GM03348 (cell line): Measurements from ENCODE around the gene TLK1.
"Not testable (repeated sequence)": the region's sequence is repeated elsewhere in the genome, so short reads cannot be mapped to it uniquely, and the experiment has no call there.

Source experiments
- DNase-seq: peaks from one replicate; pipeline ENCODE4 v3.0.0; 2012; ENCODE audit warnings: low spot score

Gene TLK1

GRCh38 chr2:171169333-171169732 lies 8.6 kb upstream of the TLK1 start:
- DNase-seq, result no peak

GRCh38 chr2:171167352-171167997 lies 6.8 kb upstream of the TLK1 start:
- DNase-seq, result no peak

DNA sequence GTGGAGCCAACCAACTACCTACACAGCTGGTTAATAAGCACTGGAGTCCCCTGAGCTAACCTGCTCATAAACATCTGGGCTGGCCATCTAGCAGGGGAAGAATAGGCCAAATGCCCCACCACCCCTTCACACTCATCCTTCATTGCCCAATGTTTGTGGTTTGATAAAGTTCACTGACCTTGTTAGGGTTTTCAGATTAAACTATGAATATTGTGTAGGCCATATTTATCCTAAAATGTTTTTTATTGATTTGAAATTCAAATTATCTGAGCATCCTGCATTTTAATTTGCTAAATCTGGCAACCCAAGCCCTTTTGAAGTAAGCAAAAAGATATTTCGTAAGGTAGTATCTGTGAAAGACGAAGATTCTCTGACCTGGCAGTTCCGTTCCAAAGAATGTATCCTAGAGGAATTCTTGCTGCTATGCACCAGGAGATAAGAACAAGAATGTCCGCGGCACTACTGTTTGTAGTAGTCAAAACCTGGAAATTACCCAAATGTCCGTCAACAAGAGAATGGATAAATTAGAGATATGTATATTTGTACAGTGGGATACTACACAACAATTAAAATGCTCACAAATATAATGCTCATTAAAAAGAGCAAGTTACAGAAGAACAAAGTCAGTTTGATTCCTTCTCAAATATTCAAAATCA lies 5.8 kb upstream of the TLK1 start:
- no peak for DNase-seq

DNA sequence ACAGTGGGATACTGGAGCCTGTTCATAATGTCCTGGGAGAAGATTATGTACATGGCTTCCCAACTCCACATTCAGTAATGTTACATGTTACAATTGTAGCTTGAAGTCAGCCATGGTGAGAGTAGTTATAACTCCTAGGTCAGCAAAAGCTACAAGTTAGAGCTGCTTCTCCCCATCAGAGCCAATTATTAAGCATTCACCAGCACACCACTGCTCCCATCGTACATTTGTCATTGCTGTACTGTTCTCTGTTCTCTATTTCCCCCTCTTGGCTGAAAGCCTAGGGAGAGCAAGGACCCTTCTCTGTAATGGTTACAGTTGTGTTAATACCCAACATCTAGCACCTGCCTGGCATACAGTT lies 5.3 kb upstream of the TLK1 start:
- no peak for DNase-seq

GRCh38 chr2:171163261-171163660 lies 2.6 kb upstream of the TLK1 start:
- DNase-seq, result no peak

GRCh38 chr2:171162522-171163197 lies 2.0 kb upstream of the TLK1 start:
- not testable (repeated sequence) for DNase-seq

GRCh38 chr2:171160956-171161740 lies 455 bp upstream of the TLK1 start:
- DNase-seq, result peak; percentile 92

- peak; percentile 57 for DNase-seq
These were observed 1.1 kb downstream of the TLK1 start for GRCh38 chr2:171159372-171160118.

GRCh38 chr2:171158790-171159371 lies 1.8 kb downstream of the TLK1 start:
- peak; percentile 35 for DNase-seq

DNA sequence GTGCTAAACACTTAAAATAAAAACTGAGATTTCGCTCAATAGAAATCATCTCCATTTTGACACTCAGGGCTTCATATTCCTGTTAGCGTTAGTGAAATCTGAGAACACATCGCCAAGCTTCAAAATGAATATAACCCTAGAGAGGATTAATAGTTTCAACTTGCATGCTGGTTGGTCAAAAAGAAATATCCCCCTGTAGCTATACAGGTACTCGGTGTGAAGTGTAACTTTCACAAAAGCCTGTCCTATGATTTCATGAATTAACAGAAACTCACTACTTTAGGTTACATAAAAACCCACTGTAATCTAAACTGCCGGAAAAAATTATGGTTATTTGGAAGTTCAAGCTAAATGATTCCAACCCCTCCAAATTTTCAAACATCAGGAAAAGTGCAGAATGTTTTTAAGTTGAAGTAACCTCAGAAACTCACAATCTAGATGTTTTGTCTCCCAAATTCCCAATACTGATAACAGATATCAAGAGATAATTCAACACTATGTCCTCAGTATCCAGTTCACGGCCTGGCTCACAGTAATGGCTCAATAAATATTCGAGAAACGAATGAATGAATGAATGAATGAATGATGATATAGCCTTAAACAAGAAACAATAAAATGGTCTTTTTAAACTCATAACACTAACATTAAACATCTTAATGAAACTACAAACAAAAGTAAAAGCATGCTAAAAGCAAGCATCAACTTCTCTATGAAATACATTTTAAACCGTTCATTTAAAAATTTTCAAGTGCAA lies 2.5 kb downstream of the TLK1 start:
- no peak for DNase-seq

DNA sequence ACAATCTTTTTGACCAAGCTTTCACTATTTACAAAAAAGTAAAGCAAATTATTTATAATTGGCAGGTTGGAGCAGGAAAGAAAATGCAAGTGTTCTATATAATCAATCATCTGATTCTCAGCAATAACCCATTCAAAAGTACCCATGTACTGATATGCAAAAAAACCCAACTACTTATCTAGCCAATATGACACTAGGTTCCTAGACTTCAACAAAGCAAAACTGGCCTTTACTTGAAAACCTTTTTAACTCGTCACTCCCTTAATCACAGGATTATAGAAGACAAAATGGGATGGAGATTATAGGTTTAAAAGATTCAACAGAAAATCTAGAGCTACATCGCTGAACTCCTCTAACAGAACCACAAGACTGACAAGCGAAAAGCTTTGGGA lies 3.6 kb downstream of the TLK1 start:
- DNase-seq, result no peak

- DNase-seq, result no peak
These were observed 6.3 kb downstream of the TLK1 start for GRCh38 chr2:171154348-171154747.

DNA sequence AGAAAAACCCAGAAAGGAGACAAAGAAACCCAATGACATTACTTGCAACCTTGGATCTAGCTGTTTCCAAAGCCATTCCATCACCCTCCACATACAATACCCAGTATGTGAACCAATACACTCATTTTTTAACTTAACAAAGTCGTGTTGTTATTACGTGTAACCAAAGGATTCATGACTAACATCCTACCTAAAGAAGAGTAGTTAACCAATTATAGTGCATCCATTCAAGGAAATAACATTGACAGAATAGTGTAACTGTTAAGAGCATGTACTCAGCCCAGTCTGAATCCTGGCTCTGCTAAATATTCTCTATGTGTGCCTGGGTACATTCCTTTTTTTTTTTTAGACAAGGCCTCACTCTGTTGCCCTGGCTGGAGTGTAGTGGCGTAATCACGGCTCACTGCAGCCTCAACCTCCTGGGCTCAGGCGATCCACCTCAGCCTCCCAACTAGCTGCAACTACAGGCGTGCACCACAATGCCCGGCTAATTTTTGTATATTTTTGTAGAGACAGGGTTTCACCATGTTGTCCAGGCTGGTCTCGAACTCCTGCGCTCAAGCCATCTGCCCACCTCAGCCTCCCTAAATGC lies 9.9 kb downstream of the TLK1 start:
- no peak for DNase-seq

DNA sequence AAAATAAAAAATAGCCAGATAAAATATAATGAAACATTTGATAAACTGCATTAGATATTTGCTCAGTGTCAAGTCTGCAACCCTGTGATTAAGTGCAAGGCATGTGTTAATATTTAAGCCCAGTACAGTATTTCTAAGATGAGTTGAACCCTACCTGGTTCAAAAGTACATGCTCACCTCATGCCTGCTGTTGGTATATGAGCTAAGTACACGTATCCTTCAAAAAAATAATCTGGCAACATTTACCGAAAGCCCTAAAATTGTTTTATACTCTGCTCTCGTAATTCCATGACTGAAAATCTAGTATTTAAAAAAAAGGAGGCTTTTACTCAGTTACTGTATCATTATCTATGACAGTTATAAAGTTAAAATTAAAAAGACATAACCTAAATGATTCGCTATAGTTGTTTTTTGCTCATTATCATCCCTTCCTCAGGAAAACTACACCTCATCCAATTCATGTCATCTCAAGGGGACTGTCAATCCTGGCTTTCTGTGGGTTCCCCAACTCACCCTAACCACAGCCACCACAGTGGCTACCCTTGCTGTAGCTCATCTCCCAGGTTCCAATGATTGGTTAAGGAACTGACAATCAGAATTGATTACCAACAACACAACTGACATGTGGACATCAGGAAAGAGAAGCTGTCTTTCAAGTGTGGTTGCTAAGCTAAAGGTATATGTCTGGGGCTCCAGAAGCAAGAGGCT lies 10.6 kb downstream of the TLK1 start:
- no peak for DNase-seq

DNA sequence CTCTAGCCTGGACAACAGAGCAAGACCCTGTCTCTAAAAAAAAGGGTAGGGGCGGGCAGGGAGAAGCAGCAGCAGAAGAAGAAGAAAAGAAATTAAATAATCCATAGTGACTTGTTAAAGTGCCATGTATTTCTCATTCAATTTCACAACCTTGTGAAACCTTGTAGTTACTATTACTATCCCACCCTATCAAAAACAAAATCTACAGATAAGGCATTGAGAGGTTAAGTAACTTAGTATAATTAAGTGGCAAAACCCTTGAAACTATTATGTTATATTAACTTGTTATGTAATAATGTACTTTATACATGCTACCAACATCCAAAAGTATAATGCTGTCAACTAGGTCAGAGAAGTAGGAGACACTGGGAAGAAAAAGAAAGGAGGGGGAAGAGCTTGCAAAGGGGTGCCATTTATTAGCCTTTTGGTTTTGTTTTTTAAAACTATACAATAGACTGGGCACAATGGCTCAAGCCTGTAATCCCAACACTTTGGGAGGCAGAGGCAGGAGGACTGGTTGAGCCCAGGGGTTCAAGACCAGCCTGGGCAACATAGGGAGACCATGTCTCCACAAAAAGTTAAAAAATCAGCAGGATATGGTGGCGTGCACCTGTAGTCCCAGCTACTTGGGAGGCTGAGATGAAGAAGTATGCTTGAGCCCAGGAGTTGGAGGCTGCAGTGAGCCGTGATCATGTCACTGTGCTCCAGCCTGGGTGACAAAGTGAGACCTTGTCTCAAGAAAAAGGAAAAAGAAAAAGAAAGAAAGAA lies 11.3 kb downstream of the TLK1 start:
- no peak for DNase-seq

- DNase-seq, result no peak
These were observed 13.6 kb downstream of the TLK1 start for GRCh38 chr2:171147081-171147480.

DNA sequence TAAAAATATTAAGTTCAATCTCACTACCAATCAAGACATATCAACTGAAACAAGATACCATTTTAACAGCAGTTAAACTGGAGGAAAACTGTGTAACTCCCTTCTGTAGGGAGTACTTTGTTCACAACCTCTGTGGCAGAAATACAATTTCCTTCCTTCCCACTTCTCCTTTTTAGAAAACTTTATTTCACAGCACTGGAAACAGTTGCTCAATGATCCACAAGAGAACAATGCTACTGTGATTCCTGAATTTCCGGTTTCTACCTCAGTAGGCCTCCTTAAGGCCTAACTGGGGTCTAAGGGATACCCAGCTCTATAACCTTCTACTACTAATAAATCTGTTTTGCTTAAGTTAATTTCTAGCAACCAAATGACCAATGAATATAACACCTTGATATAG lies 14.1 kb downstream of the TLK1 start:
- no peak for DNase-seq

- no peak for DNase-seq
These were observed 14.6 kb downstream of the TLK1 start for GRCh38 chr2:171146071-171146470.

DNA sequence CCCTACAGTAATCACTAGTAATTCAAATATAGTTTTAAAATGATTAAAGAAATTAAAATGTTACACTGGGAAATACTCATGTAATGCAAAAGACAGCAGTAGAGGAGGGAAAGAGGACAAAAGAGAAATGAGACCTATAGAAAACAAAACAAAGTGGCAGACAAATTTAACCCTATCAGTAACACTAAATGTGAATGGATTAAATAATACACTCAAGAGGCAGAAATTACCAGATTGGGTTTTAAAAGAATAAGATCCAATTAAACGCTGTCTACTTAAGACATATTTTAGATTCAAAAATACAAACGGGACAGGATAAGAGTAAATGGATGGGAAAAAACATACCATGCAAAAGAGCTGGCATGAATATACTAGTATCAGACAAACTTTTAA lies 17.0 kb downstream of the TLK1 start:
- DNase-seq, result no peak
